ENCODE data around the gene PLEKHA7. TPM values are rescaled to one million over a fixed set of nuclear protein-coding genes. Genes with fewer than 3 reads are reported as not detected.

The PLEKHA7 gene
- total RNA-seq, 1 experiment from 2014 or later = 13.0 TPM

DNA sequence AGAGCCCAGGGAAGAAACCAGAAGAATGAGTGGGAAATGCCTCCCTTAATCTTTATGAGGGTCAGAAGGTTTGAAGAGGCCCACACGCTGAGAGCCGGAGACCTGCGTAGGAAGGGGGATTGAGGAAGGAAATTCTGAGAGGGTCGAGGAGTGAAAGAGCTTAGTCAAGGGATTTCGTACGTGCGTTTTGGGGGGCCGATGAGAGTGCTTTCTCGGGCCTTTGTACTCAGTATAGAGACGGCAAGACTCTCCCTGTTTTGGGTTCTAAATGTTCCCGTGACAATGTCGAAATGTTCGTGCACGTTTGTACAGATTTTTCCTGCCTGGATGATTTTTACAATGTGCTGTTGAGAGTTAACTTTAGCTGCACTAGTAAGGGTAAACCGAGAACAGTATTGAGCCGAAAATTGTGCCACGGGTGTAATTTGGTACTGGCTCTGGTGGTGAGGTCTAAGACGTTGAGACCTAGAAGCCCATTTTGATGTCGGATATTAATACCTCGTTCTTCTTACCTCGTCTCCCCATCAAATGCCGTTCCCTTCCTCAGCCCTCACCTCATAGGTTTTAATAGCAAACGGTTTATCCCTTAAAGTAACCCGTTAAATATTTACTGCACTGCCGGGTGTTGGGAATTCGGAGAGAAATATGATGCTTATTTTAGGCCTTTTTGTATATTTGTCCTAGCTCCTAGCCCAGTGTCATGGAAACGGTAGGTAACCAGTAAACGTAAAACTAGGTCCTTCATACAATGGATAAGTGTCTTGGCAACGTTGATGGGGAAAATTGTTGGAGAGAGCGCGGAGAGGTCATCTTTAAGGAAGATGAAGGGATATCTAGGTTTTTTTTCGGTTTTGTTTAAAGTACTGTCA, 275.0 kb downstream of the PLEKHA7 start:
- peaks cover 6% of the 10 kb centered on the region for H3K9me3 Mint-ChIP-seq
- ChIA-PET CTCF (interaction anchor here (1.4 to 1.7 kb wide), 2 partner anchors 107 to 125 kb away, joined by 3 to 11 read pairs; no protein-coding TSS in a partner anchor), POLR2A (interaction anchor here (1.7 kb wide), 1 partner anchor 11 kb away, joined by 3 read pairs; no protein-coding TSS in a partner anchor)
- ATAC-seq = peak; percentile 3
- H3K27me3 Mint-ChIP-seq (ENCODE audit: low read depth) = no peaks in the 10 kb centered on the region
- H3K4me1 Mint-ChIP-seq = peaks cover 27% of the 10 kb centered on the region
- no peak overlapping the region for H3K27ac Mint-ChIP-seq
- no peak overlapping the region for H3K4me3 Mint-ChIP-seq
- DNase-seq (ENCODE audit: low spot score) = no peak
- H3K36me3 Mint-ChIP-seq = peaks cover 13% of the 10 kb centered on the region
- TF ChIP-seq, protein P1, sequence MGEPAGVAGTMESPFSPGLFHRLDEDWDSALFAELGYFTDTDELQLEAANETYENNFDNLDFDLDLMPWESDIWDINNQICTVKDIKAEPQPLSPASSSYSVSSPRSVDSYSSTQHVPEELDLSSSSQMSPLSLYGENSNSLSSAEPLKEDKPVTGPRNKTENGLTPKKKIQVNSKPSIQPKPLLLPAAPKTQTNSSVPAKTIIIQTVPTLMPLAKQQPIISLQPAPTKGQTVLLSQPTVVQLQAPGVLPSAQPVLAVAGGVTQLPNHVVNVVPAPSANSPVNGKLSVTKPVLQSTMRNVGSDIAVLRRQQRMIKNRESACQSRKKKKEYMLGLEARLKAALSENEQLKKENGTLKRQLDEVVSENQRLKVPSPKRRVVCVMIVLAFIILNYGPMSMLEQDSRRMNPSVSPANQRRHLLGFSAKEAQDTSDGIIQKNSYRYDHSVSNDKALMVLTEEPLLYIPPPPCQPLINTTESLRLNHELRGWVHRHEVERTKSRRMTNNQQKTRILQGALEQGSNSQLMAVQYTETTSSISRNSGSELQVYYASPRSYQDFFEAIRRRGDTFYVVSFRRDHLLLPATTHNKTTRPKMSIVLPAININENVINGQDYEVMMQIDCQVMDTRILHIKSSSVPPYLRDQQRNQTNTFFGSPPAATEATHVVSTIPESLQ (CRISPR knock-in tag; IDR thresholded peaks at IDR 0.05) = no peak
- TF ChIP-seq, protein P2, sequence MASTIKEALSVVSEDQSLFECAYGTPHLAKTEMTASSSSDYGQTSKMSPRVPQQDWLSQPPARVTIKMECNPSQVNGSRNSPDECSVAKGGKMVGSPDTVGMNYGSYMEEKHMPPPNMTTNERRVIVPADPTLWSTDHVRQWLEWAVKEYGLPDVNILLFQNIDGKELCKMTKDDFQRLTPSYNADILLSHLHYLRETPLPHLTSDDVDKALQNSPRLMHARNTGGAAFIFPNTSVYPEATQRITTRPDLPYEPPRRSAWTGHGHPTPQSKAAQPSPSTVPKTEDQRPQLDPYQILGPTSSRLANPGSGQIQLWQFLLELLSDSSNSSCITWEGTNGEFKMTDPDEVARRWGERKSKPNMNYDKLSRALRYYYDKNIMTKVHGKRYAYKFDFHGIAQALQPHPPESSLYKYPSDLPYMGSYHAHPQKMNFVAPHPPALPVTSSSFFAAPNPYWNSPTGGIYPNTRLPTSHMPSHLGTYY (CRISPR knock-in tag; IDR thresholded peaks at IDR 0.05) = no peak
- TF ChIP-seq, protein P3, sequence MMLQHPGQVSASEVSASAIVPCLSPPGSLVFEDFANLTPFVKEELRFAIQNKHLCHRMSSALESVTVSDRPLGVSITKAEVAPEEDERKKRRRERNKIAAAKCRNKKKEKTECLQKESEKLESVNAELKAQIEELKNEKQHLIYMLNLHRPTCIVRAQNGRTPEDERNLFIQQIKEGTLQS (CRISPR knock-in tag; conservative IDR thresholded peaks at IDR 0.05) = no peak
- TF ChIP-seq, protein P4, sequence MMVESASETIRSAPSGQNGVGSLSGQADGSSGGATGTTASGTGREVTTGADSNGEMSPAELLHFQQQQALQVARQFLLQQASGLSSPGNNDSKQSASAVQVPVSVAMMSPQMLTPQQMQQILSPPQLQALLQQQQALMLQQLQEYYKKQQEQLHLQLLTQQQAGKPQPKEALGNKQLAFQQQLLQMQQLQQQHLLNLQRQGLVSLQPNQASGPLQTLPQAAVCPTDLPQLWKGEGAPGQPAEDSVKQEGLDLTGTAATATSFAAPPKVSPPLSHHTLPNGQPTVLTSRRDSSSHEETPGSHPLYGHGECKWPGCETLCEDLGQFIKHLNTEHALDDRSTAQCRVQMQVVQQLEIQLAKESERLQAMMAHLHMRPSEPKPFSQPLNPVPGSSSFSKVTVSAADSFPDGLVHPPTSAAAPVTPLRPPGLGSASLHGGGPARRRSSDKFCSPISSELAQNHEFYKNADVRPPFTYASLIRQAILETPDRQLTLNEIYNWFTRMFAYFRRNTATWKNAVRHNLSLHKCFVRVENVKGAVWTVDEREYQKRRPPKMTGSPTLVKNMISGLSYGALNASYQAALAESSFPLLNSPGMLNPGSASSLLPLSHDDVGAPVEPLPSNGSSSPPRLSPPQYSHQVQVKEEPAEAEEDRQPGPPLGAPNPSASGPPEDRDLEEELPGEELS (CRISPR knock-in tag; IDR thresholded peaks at IDR 0.05) = no peak
- no peak for TF ChIP-seq ZNF263 (CRISPR knock-in tag; IDR thresholded peaks at IDR 0.05; ENCODE audit: low read depth)
- TF ChIP-seq NFE2L1 (CRISPR knock-in tag; IDR thresholded peaks at IDR 0.05) = no peak
- no peak for TF ChIP-seq ZNF121 (CRISPR knock-in tag; IDR thresholded peaks at IDR 0.05)
- TF ChIP-seq, protein P5, sequence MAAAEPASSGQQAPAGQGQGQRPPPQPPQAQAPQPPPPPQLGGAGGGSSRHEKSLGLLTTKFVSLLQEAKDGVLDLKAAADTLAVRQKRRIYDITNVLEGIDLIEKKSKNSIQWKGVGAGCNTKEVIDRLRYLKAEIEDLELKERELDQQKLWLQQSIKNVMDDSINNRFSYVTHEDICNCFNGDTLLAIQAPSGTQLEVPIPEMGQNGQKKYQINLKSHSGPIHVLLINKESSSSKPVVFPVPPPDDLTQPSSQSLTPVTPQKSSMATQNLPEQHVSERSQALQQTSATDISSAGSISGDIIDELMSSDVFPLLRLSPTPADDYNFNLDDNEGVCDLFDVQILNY (CRISPR knock-in tag; IDR thresholded peaks at IDR 0.05) = no peak
- TF ChIP-seq RELA (CRISPR knock-in tag; IDR thresholded peaks at IDR 0.05; ENCODE audit: borderline replicate concordance) = no peak

DNA sequence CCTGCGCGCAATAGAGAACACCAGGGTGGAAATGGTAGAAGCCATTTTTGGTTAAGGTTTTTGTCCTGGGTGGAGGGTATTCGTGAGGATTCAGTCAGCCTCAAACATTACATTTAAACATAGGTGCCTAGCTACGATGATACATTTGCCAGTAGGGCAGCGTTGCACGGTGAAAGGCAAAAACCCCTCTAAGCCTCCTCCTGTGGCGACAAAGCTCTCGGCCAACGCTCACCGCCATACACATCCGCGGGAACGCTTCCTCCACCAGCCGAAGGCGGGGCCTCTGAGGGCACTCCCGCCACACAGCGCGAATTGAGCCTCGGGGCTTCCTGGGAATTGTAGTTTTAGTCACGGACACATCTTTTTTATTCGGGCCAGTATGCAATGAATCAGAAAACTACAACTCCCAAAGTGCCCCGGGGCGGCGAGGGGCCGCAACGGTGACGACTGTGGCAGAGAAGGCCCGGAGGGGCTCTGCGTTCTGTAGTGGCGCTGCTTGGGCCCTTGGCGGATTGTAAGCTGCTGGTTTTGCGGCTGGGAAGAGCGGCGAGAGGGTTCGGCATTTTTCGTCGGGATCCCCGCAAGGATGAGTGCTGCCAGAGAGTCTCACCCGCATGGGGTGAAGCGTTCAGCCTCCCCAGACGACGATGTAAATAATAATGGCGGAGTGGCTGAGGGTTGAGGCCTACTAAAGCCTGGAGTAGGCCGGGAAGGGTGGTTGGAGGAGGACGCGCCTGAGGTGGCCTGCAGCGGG, 275.8 kb downstream of the PLEKHA7 start, which contains the start of gene C11orf58:
C11orf58 (plus strand) TSS at position 455 of the 754 bp plus-strand sequence; CDS start at position 587, 132 bp downstream.
- Mint-ChIP-seq H3K36me3 (peaks cover 12% of the 10 kb centered on the region), H3K9me3 (peaks cover 6% of the 10 kb centered on the region), H3K4me3 (no peak within 1 kb of the TSS), H3K4me1 (peaks cover 21% of the 10 kb centered on the region), H3K27ac (peak within 1 kb of the TSS; percentile 26; the same call in 1 of the 2 replicates), H3K27me3 (ENCODE audit: low read depth) (no peaks in the 10 kb centered on the region)
- peak; percentile 97 for DNase-seq (ENCODE audit: low spot score)
- ChIA-PET CTCF (interaction anchor here (1.4 to 1.7 kb wide), 2 partner anchors 107 to 125 kb away, joined by 3 to 11 read pairs; no protein-coding TSS in a partner anchor), POLR2A (interaction anchor here (1.1 to 1.7 kb wide), 2 partner anchors 12 to 339 kb away, joined by 3 read pairs; partner anchors contain the start of gene RPS13)
- peak; percentile 97 for ATAC-seq
- TF ChIP-seq, protein P5 (CRISPR knock-in tag; IDR thresholded peaks at IDR 0.05) = peak; percentile 86
- TF ChIP-seq, protein P6, sequence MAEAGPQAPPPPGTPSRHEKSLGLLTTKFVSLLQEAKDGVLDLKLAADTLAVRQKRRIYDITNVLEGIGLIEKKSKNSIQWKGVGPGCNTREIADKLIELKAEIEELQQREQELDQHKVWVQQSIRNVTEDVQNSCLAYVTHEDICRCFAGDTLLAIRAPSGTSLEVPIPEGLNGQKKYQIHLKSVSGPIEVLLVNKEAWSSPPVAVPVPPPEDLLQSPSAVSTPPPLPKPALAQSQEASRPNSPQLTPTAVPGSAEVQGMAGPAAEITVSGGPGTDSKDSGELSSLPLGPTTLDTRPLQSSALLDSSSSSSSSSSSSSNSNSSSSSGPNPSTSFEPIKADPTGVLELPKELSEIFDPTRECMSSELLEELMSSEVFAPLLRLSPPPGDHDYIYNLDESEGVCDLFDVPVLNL (CRISPR knock-in tag; IDR thresholded peaks at IDR 0.05; ENCODE audit: borderline replicate concordance, low read depth) = 0 out of 2 replicates have a peak, but pooled peaks have one; percentile 39
- TF ChIP-seq, protein P7, sequence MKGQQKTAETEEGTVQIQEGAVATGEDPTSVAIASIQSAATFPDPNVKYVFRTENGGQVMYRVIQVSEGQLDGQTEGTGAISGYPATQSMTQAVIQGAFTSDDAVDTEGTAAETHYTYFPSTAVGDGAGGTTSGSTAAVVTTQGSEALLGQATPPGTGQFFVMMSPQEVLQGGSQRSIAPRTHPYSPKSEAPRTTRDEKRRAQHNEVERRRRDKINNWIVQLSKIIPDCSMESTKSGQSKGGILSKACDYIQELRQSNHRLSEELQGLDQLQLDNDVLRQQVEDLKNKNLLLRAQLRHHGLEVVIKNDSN (CRISPR knock-in tag; IDR thresholded peaks at IDR 0.05) = 0 out of 2 replicates have a peak, but pooled peaks have one; percentile 47
- peak; percentile 21; the same call in 1 of the 2 replicates for TF ChIP-seq TEAD1 (CRISPR knock-in tag; IDR thresholded peaks at IDR 0.05)
- TF ChIP-seq, protein P8, sequence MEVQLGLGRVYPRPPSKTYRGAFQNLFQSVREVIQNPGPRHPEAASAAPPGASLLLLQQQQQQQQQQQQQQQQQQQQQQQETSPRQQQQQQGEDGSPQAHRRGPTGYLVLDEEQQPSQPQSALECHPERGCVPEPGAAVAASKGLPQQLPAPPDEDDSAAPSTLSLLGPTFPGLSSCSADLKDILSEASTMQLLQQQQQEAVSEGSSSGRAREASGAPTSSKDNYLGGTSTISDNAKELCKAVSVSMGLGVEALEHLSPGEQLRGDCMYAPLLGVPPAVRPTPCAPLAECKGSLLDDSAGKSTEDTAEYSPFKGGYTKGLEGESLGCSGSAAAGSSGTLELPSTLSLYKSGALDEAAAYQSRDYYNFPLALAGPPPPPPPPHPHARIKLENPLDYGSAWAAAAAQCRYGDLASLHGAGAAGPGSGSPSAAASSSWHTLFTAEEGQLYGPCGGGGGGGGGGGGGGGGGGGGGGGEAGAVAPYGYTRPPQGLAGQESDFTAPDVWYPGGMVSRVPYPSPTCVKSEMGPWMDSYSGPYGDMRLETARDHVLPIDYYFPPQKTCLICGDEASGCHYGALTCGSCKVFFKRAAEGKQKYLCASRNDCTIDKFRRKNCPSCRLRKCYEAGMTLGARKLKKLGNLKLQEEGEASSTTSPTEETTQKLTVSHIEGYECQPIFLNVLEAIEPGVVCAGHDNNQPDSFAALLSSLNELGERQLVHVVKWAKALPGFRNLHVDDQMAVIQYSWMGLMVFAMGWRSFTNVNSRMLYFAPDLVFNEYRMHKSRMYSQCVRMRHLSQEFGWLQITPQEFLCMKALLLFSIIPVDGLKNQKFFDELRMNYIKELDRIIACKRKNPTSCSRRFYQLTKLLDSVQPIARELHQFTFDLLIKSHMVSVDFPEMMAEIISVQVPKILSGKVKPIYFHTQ (CRISPR knock-in tag; IDR thresholded peaks at IDR 0.05) = no peak
- TF ChIP-seq, protein P9, sequence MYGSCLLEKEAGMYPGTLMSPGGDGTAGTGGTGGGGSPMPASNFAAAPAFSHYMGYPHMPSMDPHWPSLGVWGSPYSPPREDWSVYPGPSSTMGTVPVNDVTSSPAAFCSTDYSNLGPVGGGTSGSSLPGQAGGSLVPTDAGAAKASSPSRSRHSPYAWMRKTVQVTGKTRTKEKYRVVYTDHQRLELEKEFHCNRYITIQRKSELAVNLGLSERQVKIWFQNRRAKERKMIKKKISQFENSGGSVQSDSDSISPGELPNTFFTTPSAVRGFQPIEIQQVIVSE (CRISPR knock-in tag; IDR thresholded peaks at IDR 0.05; ENCODE audit: borderline replicate concordance) = no peak

Data from WTC11 (cell line).